GM19324 (cell line): ENCODE data around the gene BLNK.
"Not testable (repeated sequence)": the region's sequence is repeated elsewhere in the genome, so short reads cannot be mapped to it uniquely, and the experiment has no call there.

ENCODE experiments used
- ATAC-seq: cut with Tn5 transposase; IDR thresholded peaks from one replicate; pipeline ENCODE4 v1.9.1; 2021; ENCODE audit warnings: mild to moderate bottlenecking, moderate library complexity; ENCODE audit not compliant: unreplicated experiment, low FRiP score

BLNK gene

DNA sequence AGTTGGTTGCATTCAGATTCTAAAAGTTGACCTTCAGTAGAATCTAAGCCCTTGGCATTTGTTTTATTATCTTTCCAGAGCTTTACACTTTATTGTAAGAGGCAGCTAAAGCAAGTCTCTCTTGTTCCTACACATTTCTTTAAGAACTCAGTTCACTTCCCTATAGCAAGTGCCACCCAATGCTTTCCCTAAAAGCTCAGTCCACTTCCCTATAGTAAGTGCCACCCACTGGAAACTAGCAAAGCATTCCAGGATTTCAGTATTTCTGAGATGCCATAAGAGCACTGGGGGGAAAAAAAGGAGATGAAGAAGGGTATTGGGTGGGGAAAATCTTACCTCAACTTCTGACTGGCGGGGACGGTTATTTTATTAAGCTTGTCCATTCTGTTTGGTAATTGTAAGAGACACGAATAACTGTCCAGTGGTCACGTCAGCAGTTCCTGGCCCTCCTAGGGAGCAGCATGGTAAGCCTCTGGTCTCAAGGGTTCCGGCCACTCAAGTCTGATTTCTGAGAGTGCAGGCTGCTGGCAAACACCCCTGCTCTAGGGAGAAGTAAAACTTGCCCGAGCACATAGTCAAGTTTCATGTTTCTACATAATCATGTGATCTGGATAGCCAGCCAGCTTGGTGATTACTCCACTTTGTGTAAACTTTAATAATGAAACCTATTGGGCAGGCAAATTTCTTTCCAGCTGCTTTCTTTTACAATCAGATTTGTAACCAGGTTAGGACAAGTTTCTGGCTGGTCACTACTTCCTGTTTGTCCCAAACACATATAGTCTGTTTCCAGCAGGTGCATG is at the start of gene BLNK:
Gene BLNK, minus strand, starts transcription at position 554 of the 800 bp plus-strand sequence. Its CDS starts 171 bp downstream, at position 383.
- peak; percentile 61 for ATAC-seq

DNA sequence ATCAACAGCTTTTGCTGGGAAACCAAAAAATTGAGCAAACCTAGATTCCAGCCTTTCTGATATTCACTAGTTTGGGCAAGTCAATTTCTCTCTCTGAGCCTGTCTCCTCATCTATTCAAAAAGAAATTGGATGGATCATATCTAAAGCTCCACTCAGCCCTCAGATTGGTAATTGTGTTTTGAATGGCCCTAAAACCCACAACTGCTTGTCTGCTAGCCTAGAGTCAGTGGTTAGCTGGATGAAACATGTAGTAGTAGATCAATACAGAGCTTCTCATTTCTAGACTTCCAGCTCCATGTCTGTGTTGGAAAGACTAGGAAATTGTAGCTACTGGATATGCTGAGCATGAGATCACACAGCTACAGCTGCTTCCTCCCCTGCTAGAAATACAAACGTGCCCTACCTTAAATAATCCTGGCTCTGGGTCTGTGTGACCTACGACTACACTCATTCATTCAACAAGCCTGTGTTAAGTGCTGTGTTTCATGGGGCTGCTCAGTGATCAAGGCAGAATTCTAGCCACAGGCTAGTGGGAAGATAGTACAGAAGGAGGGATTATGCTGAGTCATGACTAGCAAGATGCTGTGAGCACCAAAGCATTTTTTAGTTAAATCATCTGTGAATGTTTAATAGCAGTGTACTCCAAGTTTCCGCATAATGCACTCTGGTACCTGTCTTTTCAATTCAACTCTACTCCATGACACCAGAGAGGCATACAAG is 48.5 kb upstream of the BLNK start:
- ATAC-seq = no peak

DNA sequence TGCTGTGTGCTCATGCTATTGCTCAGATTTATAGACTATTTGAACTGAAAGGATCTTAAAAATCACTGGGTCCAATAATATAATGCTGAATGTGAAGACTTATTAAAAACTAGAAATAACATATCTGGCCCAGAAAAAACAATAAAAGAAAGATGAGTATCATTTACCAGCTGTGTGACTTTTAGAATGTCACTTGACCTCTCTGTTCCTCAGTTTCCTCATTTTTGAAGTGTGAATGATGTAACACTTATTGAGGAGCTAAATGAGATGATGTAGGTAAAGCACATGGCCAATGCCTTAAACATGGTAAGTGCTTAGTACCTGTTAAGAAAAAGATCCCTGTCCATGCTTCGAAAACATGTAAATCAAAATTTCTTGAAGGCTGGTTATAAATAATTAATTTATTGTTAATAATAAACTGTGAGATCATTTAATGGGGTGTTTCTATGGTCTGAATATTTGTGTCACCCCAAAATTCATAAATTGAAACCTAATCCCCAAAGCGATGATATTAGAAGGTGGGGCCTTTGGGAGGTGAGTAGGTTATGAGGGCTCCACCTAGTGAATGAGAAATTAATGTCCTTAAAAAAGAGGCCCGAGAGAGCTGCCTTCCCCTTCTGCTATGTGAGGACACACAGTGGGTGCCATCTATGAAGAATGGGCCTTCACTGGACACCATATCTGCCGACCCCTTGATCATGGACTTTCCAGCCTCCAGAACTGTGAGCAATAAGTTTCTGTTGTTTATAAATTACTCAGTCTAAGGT is 45.9 kb upstream of the BLNK start:
- no peak for ATAC-seq

DNA sequence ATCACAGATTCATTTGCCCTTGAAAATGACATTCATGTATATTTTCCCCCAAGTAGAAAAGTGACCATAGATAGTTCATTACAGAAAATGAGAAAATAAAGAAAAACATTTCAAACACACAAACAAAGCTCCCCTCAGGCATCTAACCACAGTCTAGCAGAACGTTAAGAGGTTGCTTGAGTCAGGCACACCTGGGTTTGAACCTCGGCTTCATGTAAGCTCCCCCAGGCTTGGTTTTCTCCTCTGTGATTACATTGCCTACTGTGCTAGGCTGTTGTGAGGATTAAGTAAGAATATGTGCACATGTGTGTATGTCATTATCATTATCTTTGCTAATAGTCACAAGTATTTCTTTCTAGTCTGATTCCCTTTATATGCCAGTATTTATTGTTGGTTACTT is 42.0 kb upstream of the BLNK start:
- ATAC-seq = no peak

DNA sequence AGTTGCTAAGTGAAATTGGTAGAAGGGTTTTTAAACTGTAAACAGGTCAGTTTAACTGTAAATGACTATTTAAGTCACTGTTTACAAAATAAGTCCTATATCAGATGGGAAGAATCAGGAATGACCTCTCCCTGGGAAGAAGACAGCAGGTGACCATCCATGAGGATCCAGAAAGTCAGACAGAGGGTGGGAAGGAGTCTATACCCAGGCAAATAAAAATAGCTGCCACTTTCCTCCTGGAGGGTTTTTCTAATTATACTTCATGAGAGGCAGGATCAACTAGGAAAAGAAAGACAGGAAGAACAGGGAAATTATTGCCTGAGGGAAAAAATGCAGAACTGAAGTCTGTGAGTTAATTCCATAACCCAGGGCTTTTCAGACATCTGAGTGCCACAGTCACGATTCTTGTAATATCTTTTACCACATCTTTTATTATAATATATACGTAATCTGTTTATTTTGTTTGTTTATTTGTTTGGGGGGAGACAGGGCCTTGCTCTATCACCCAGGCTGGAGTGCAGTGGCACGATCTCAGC is 39.9 kb upstream of the BLNK start:
- no peak for ATAC-seq

DNA sequence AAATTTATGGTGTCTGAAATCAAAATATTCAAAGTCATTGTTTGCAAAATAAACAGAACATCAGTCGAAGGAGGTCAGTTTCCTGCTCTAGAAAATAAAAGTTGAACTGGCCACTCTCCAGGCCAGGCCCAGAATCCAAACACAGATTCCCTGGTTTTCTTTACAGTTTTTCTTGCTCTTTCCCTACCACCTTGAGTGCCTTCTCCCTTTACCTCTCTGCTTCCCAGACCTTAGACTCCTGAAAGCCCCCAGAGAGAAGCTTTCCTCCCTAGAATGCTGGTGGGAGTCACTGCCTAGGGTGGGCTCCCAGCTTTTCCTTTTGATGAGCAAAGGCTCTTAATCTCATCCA is 38.9 kb upstream of the BLNK start:
- no peak for ATAC-seq

DNA sequence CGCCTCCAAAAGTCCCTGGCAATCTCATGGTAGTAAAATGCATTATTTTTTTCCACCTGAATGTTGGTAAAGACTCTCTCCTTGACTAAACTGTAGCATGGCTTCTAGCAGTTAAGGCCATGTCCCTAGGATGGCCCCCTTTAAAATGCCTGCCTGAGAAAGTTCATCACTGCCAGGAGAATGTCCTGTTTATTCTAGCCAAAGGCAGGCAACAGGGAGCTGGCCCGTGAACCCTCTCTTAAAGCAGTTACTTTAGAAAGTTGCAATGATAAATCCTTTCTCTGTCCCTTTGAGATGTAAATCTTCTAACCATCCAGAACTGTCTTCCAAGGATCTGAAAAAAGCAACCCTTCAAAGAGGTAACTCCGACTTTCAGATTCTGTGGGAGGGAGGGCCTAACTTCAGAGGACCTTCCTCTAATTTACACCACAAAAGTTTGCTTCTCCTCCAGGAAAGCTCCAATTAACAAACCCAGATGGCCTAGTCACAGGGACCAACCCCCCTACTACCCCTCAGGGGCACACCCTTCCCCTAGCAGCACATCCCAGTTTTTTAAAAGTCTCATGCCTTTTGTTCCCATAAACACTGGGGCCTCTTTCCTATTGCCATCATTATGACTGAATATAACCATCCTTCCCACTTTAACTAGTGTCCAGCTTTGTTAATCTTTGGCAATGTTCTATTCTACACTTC is 38.4 kb upstream of the BLNK start:
- ATAC-seq = no peak

DNA sequence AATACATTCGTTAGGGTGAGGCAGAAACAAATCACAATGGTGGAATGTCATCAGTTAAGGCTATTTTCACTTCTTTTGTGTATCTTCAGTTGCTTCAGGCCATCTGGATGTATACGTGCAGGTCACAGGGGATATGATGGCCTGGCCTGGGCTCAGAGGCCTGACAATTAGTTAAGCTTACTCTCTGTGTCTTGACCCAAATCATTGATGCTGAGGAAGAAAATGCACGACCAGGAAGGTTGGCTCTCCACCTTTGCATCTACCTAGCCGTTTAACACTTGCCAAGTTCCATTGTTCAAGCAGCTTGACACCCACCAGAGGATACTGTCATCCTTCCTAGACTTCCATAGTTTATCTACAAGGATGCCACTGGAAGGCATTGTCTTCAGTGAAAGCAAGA is 37.5 kb upstream of the BLNK start:
- ATAC-seq = not testable (repeated sequence)

DNA sequence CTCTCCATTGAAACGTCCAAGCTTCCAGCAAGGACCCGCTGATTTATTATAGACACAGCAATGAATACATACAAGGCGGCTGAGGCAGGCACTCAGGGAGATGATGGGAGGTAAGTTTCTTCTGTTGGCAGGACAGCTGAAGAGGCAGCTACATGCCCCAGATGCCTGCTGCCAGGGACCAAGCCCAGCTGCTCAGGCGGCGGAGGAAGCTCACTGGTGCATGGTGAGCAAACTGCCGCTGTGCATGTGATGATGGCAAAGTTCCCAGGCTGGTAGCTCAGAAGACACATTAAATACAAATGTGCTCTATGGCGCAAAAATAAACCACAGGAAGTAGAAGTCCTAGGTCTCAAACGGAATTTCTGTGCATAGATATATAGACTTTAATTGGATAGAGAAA is 35.1 kb upstream of the BLNK start:
- no peak for ATAC-seq

DNA sequence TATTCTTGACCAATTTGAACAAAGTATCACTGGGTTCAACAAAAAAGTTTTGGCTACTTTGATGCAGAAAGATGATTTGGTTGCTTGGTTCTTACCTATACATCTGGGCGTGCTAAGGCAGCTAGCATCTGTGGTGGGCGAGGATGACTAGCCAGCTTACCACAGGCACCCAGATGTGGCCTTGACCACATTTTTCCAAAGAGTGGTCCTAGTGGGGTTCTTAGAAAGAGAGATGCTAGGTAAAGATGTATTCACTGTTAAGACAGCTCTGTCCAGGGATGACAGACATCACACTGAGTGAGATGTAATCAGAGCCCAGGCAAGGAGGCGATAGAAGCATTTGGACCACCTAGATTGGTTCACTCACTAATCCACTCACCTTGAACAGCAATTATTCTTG is 33.6 kb upstream of the BLNK start:
- no peak for ATAC-seq

DNA sequence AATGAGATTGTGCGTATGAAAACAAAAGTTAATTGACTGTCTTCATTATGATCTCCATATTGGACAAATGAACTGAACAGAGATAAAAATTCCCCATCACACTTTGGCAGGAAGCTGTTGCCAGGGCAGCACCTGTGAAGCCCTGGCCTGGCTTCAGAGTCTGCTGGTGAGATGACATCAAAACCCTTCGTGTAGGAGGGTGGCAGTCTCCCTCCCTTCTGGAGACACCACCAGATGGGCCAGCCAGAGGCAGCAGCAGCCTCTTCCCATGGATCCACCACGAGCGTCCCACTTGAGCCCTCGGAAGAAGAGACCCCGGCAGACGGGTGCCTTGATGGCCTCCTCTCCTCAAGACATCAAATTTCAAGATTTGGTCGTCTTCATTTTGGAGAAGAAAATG is 32.9 kb upstream of the BLNK start, which contains the start of gene DNTT:
Gene DNTT, plus strand, starts transcription at position 205 of the 400 bp plus-strand sequence. Its CDS starts 64 bp downstream, at position 269.
- ATAC-seq = no peak

DNA sequence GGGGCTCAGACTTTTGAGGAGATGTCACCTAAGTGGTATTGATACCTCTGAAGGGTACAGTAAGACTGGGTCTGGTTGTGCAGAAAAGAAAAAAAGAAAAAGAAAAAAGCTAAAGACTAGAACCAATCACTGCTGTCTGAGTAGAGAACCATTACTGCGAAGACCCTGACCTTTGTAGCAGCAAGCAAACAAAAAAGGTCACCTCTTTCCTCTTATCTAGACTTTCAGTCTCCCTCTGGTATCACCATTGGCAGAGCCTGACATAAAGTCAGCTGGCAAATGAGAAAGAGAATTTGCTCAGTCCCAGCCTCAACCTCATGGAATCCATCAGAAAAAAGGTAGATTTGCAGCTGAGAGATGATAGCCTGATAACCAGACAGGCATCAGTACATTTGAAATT is 30.2 kb upstream of the BLNK start:
- ATAC-seq = no peak

DNA sequence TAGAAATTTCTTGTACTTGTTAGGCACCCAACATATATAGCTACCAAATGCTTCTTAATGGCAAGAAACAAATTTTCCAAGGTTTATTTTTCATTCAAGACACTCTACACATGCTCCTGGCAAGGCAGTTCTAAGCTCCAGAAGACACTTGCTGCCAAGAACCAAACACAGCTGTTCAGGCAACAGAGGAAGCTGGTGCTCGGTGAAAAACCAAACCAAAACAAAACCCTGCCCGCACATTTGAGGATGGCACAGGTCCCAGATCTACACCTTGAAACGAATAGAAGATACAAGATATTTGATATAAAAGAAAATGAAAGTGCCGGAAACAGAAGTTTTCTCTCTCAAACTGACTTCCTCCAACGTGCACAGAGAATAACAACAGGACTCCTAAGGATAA is 28.0 kb upstream of the BLNK start:
- ATAC-seq = no peak

DNA sequence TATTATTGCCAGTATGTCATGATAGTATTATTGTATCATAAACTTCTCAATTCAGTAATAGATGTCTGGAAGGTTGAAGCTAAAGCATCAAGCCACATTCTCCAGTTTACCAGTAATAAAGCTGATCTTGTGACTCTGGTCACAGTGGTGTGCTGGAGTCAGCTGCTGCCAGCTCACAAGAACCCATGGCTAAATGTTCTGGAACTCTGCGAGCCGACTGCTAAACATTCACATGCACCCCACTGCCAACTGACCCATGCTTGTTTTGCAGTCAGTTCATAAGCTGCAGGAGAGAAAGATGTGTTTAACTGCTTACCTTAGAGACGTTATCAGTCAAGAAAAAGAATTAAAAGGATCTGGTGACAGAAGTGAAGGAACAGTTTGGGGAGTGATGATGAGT is 27.0 kb upstream of the BLNK start:
- no peak for ATAC-seq

DNA sequence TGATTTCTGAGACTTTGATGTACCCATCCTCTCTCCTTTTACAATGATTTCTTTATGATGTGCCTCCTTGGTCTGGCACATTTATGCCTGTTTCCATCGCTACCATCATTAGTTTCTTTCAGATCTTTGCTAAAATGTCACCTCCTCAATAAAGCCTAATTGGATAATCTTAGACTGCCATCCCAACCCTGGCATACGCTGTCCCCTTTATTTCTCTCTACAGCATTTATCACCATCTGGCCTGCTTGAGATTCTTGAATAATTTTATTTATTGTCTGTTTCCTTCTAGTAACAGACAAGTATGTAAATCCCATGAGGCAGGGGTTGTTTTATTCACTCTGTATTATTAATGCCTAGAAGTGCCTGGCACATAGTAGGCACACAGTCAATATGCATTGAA is 26.1 kb upstream of the BLNK start:
- no peak for ATAC-seq

DNA sequence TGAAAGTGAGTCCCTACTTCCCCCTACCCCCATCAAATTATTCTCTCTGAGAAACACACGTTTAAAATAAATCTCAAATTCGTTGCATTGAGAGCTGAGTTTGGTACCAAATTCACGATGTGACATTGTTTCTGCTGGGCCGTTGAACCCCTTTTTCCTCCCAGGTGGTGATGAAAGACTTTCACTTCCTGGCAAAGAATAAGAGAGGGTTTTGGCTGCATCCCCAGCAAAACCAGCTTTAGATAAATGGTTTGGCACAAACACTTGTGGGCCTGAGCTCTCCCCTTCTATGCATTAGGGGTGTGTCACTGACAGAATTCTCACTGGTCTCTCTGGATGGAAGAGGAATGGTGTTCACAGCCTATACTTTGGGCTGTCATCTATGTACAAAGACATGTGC is 24.1 kb upstream of the BLNK start:
- no peak for ATAC-seq

DNA sequence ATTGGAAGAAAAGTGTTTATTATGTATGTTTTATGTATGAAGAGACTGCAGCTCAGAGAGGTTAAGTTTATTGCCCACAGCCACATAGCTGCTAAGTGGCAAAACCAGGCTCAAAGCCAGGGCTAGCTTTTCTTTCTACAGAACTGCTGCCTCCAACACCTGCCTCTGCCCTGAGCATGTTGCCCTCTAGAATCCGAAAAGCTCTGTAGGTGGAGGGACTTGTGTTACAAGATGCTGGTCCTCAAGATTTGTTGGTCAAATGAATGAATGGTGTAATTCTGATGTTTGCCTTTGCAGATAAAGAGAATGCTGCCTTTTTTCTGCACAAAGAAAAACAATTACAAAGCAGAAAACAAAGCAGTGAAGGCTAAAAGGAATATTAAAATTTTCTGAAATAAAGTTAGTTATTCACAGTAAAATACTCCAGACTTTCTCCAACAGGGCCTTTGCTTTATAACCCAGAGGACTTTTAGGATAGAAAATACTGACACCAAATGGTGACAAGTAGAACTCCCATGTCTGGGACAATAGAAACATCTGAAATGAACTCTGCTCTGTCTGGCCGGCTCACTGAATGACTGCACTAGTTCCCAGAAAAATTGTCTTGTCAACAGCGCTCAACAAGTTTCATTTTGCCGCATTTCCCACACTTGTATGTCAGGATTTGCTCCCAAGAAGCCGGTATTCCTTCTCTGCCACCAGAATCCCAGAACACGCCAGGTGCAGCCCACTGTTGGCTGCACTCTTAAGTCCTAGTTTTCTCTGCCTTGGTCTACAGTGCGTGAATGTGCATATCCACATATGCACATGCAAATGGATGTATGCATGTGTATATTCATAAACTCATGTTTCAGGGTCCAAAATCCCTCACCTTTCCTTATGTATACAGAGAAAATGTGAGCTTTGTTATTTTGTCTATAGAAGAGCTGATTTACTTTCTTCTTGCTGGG is 21.9 kb upstream of the BLNK start:
- ATAC-seq = no peak

DNA sequence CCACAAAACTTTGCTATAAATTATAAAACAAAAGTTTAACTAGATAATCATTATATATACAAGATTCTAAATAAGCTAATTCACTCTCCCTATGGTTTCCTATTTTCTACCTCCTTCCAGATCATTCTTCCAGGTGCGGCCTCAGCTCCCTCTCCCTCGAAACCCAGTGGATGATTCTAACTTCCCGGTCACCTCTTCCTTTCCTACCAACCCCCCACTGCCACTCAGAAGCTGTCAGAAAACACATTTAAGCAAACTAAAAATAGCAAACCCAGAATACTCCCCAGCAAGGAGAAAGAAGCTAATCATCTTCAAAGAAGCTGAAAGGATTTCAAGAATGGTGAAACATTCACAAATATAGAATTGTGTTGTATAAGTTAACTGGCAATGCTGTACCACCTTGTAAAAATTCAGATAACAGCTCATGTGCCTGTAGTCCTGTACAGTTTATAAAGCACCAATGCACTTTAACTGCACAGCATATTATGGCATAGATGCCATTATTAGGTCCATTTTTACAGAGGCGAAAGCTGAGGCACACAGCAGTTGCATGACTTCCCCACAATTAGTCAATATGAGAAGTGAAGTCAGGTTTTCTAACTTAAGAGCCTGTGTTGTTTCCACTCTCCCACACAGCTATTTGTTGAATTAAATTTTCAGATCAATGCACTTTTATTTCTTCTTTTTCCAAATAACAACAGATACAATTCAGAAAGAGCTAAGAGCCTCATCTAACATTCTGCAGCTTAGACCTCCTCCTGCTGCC is 19.2 kb upstream of the BLNK start:
- no peak for ATAC-seq
